Measurements from ENCODE around the gene RNF19B. TPM values are rescaled to one million over a fixed set of nuclear protein-coding genes. Genes with fewer than 3 reads are reported as not detected.

The RNF19B gene
- total and polyA plus RNA-seq, 10 of the 15 experiments (the other 5 are each of a cell fraction or from before 2014, with no cell fraction given): 2.8 to 32.6 (median 16.6) TPM

- TF ChIP-seq ZBTB4 (CRISPR knock-in tag; IDR thresholded peaks at IDR 0.05) (no peak), CREM (IDR thresholded peaks at IDR 0.05; ENCODE audit: low read depth) (no peak), USF1 (IDR thresholded peaks at IDR 0.05; ENCODE audit: borderline replicate concordance, extremely low read length, insufficient read depth, low read depth, low read length) (no peak), CTCF (IDR thresholded peaks at IDR 0.05 in 2 of 3, conservative IDR thresholded peaks at IDR 0.05 in 1 of 3; ENCODE audit: control insufficient read depth in 2 of 3, extremely low read depth in 1 of 3, insufficient read depth in 1 of 3, low read depth in 3 of 3, low read length in 3 of 3) (peak; percentile 17 to 36 (median 18); a peak in 3 of 6 replicates), PAX5 (IDR thresholded peaks at IDR 0.05; ENCODE audit: borderline replicate concordance, low read depth, low read length) (no peak), ZBED1 (IDR thresholded peaks at IDR 0.05; ENCODE audit: borderline replicate concordance) (no peak), BCL3 (IDR thresholded peaks at IDR 0.05; ENCODE audit: borderline replicate concordance, insufficient read depth, low read depth, low read length, poor library complexity, severe bottlenecking) (no peak), POU2F2 (IDR thresholded peaks at IDR 0.05; ENCODE audit: borderline replicate concordance, low read depth, low read length) (0 out of 3 replicates have a peak, but pooled peaks have one; percentile 43), KDM1A (IDR thresholded peaks at IDR 0.05; ENCODE audit: borderline replicate concordance) (no peak), POLR2A (IDR thresholded peaks at IDR 0.05; ENCODE audit: low read depth, low read length) (no peak; the same call in 1 of the 2 replicates), SREBF1 (IDR thresholded peaks at IDR 0.05; ENCODE audit: low read length) (no peak), IRF5 (IDR thresholded peaks at IDR 0.05; ENCODE audit: borderline replicate concordance) (no peak), RBBP5 (conservative IDR thresholded peaks at IDR 0.05) (no peak)
Measured at GRCh38 chr1:33007190-33008050, 42.8 kb upstream of the RNF19B start (continued).
